Measurements from ENCODE around the gene RHBDD2.

- no peak for TF ChIP-seq CTCF (conservative IDR thresholded peaks at IDR 0.05)
- TF ChIP-seq ZFX (IDR thresholded peaks at IDR 0.05) = no peak
Observed at GRCh38 chr7:75896803-75897327, 18.0 kb downstream of the RHBDD2 start.

Measured in C4-2B (cell line).